Calu3 (cell line): Measurements from ENCODE around the gene TOR4A. TPM values are rescaled to one million over a fixed set of nuclear protein-coding genes. Genes with fewer than 3 reads are reported as not detected.

Experiments used
- BruUV-seq: library from RNA; stranded (reverse); fragments of 400-500 nt; replicated peaks from 2 replicates; lab custom pipeline; 2021; lab: Mats Ljungman, UMichigan
- CTCF ChIA-PET: fragments of 300-600 bp; sonication (Branson Sonifier 250); formaldehyde crosslinking; loops from one replicate; lab custom pipeline; 2022; ENCODE audit warnings: antibody characterized with exemption; lab: Charles Lee
- DNase-seq: peaks from one replicate; pipeline ENCODE4 v3.0.0; 2022
- H3K27ac Mint-ChIP-seq: one replicate; pipeline ENCODE4 v1.8.0; 2022; ENCODE audit warnings: mixed read lengths; ENCODE audit not compliant: unreplicated experiment
- H3K27me3 Mint-ChIP-seq: one replicate; pipeline ENCODE4 v1.8.0; 2022; ENCODE audit warnings: mixed read lengths; ENCODE audit not compliant: unreplicated experiment
- H3K36me3 Mint-ChIP-seq: one replicate; pipeline ENCODE4 v1.8.0; 2022; ENCODE audit warnings: mild to moderate bottlenecking, moderate library complexity, mixed read lengths; ENCODE audit not compliant: insufficient read depth, unreplicated experiment
- H3K4me1 Mint-ChIP-seq: one replicate; pipeline ENCODE4 v1.8.0; 2022; ENCODE audit warnings: mild to moderate bottlenecking, low read depth, mixed read lengths; ENCODE audit not compliant: unreplicated experiment
- H3K4me3 Mint-ChIP-seq: one replicate; pipeline ENCODE4 v1.8.0; 2022; ENCODE audit warnings: mild to moderate bottlenecking, low read depth, moderate library complexity, mixed read lengths; ENCODE audit not compliant: unreplicated experiment
- H3K9me3 Mint-ChIP-seq: one replicate; pipeline ENCODE4 v1.8.0; 2022; ENCODE audit warnings: low read depth, mixed read lengths; ENCODE audit not compliant: unreplicated experiment
- CTCF ChIP-seq: fragments of 200-600 bp; IDR thresholded peaks from one replicate; pipeline ENCODE4 v1.8.0; 2022; ENCODE audit warnings: antibody characterized with exemption; ENCODE audit not compliant: unreplicated experiment
- intact Hi-C: fragments of 100-400 bp; cut with micrococcal nuclease; formaldehyde crosslinking; loops from one replicate; pipeline ENCODE4 v1.10.0; 2022; ENCODE audit not compliant: unreplicated experiment
- total RNA-seq: library from RNA; stranded (reverse); gene quantifications from 2 replicates; pipeline ENCODE4 v1.2.3, GENCODE V29; 2022

Gene TOR4A
- total RNA-seq, 1 experiment from 2014 or later, result 51.8 TPM

GRCh38 chr9:137320555-137321384 is 43.2 kb downstream of the TOR4A start:
- no peak overlapping the region for H3K27ac Mint-ChIP-seq
- TF ChIP-seq CTCF, result no peak
- H3K27me3 Mint-ChIP-seq, result no peaks in the 10 kb centered on the region
- H3K4me3 Mint-ChIP-seq, result no peak overlapping the region
- CTCF ChIA-PET, result interaction anchor here (0.6 kb wide), 1 partner anchor 70 kb away, joined by 3 read pairs; no protein-coding TSS in a partner anchor
- H3K36me3 Mint-ChIP-seq, result peaks cover 4% of the 10 kb centered on the region
- DNase-seq, result no peak
- no TSS peak for BruUV-seq
- intact Hi-C loops, result no loop called here
- no peaks in the 10 kb centered on the region for H3K9me3 Mint-ChIP-seq
- H3K4me1 Mint-ChIP-seq, result no peaks in the 10 kb centered on the region

DNA sequence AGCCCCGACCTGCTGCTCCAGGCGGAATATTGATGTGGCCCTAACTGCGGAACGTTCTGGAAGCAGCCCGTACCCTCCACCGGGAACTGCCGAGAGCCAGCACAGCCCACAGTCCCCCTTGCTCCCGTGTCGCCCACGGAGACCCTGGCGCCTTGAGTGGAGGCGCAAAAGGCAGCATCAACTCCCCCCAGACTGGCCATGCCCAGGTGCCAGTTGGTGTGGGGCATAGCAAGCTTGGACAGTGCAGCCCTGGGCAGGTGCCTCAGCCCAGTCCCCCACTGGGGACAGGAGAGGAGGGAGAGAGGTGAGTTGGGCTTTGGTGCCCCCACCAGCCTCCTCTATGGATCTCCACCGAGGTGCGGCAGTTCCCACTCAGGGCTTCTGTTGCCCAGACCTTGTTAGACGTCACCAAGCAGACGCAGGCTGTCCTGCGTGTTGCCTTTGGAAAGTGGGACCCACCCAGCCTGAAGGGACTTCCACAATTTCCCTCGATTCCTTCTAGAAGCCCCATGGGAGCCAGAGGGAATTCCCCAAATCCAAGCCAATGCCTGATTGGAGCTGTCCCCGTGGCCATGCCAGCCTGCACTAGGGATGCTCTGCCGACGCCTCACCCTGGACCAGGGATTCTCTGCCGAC is 44.3 kb downstream of the TOR4A start:
- no peak for TF ChIP-seq CTCF
- H3K27me3 Mint-ChIP-seq, result no peaks in the 10 kb centered on the region
- peaks cover 4% of the 10 kb centered on the region for H3K36me3 Mint-ChIP-seq
- H3K27ac Mint-ChIP-seq, result no peak overlapping the region
- H3K4me1 Mint-ChIP-seq, result no peaks in the 10 kb centered on the region
- DNase-seq, result no peak
- no peaks in the 10 kb centered on the region for H3K9me3 Mint-ChIP-seq
- intact Hi-C loops, result no loop called here
- H3K4me3 Mint-ChIP-seq, result no peak overlapping the region
- CTCF ChIA-PET, result interaction anchor here (0.6 kb wide), 1 partner anchor 69 kb away, joined by 3 read pairs; no protein-coding TSS in a partner anchor
- BruUV-seq, result no TSS peak

- intact Hi-C loops, result no loop called here
- no peak overlapping the region for H3K27ac Mint-ChIP-seq
- no peak overlapping the region for H3K4me3 Mint-ChIP-seq
- no peaks in the 10 kb centered on the region for H3K27me3 Mint-ChIP-seq
- BruUV-seq, result no TSS peak
- no peaks in the 10 kb centered on the region for H3K4me1 Mint-ChIP-seq
- TF ChIP-seq CTCF, result no peak
- DNase-seq, result no peak
- peaks cover 2% of the 10 kb centered on the region for H3K36me3 Mint-ChIP-seq
- no peaks in the 10 kb centered on the region for H3K9me3 Mint-ChIP-seq
- CTCF ChIA-PET, result no interaction called here
Measured at GRCh38 chr9:137323531-137324331, 46.2 kb downstream of the TOR4A start.

DNA sequence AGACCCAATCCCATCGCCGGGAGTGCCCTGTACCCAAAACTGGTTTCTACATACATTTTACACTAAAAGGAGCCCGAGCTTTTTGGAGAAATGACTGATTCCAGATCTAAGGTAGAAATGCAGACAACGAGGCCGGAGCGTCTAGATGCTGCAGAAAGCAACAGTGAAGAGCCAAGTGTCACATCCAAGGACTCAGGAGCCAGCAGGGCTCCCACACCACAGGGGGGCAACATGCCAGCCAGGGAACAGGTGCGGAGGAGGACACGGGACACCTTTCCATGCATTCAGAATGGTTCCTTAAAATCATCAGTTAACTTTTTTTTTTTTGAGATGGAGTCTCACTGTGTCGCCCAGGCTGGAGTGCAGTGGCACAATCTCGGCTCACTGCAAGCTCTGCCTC is 47.6 kb downstream of the TOR4A start:
- CTCF ChIA-PET, result no interaction called here
- Mint-ChIP-seq H3K4me3 (no peak overlapping the region), H3K4me1 (no peaks in the 10 kb centered on the region), H3K27ac (no peak overlapping the region), H3K27me3 (no peaks in the 10 kb centered on the region), H3K36me3 (peaks cover 4% of the 10 kb centered on the region), H3K9me3 (peaks cover 1% of the 10 kb centered on the region)
- BruUV-seq, result no TSS peak
- DNase-seq, result no peak
- intact Hi-C loops, result no loop called here
- TF ChIP-seq CTCF, result no peak
